K562 (cell line): ENCODE data around the gene ATP23. TPM values are rescaled to one million over a fixed set of nuclear protein-coding genes. Genes with fewer than 3 reads are reported as not detected.

Source experiments
- BMI1 ChIP-seq: fragments of 150-350 bp; IDR thresholded peaks from 2 replicates; pipeline ENCODE4 v1.6.1; 2014; ENCODE audit warnings: low read length
- BRCA1 ChIP-seq, 2 experiments: fragments of 450-650 bp in 1 of 2; sonication (generic) in 1 of 2; formaldehyde crosslinking in 1 of 2; IDR thresholded peaks; 2 replicates each; pipeline versions ENCODE4 v1.5.0 to v1.6.1; 2017 to 2020; ENCODE audit warnings: mild to moderate bottlenecking in 1 of 2, missing genetic modification reagents in 1 of 2
- C11orf30 ChIP-seq: fragments of 450-650 bp; IDR thresholded peaks from 2 replicates; pipeline ENCODE4 v1.6.1; 2016; ENCODE audit warnings: low read depth, mild to moderate bottlenecking
- CEBPG ChIP-seq, 3 experiments: fragments of 200-800 bp in 1 of 3; sonication (Bioruptor generic) in 1 of 3; sonication (generic) in 1 of 3; formaldehyde crosslinking in 1 of 3; IDR thresholded peaks in 2 of 3; conservative IDR thresholded peaks in 1 of 3; 2 replicates each; pipeline versions ENCODE4 v1.6.1 to v1.8.0; 2016 to 2022; ENCODE audit warnings: missing compliant biosample characterization in 2 of 3, missing genetic modification characterization in 2 of 3, mild to moderate bottlenecking in 1 of 3, missing genetic modification reagents in 1 of 3
- ELF4 ChIP-seq: fragments of 450-650 bp; formaldehyde crosslinking; IDR thresholded peaks from 2 replicates; pipeline ENCODE4 v1.4.0; 2022; ENCODE audit warnings: missing genetic modification characterization
- ETV1 ChIP-seq: fragments of 450-650 bp; conservative IDR thresholded peaks from 2 replicates; pipeline ENCODE4 v1.6.1; 2016; ENCODE audit warnings: missing genetic modification characterization, control low read depth, low read depth, missing compliant biosample characterization
- GATAD2A ChIP-seq: fragments of 450-650 bp; IDR thresholded peaks from 2 replicates; pipeline ENCODE4 v1.6.1; 2017
- GATAD2B ChIP-seq: fragments of 450-650 bp; IDR thresholded peaks from 2 replicates; pipeline ENCODE4 v1.6.1; 2017; ENCODE audit warnings: mild to moderate bottlenecking, borderline replicate concordance
- L3MBTL2 ChIP-seq: fragments of 450-650 bp; IDR thresholded peaks from 2 replicates; pipeline ENCODE4 v1.6.1; 2016; ENCODE audit warnings: mild to moderate bottlenecking, moderate library complexity
- MYBL2 ChIP-seq, 2 experiments: fragments of 450-650 bp in 1 of 2; sonication (generic) in 1 of 2; formaldehyde crosslinking in 1 of 2; IDR thresholded peaks; 2 replicates each; pipeline versions ENCODE4 v1.6.1 to v1.8.1; 2017 to 2022; ENCODE audit warnings: borderline replicate concordance in 1 of 2, inconsistent platforms in 1 of 2, low read depth in 1 of 2, mild to moderate bottlenecking in 1 of 2, missing genetic modification reagents in 1 of 2, moderate library complexity in 1 of 2
- TAL1 ChIP-seq: fragments of 450-650 bp; IDR thresholded peaks from 2 replicates; pipeline ENCODE4 v1.6.1; 2016; ENCODE audit warnings: mild to moderate bottlenecking
- ZNF12 ChIP-seq: sonication (generic); formaldehyde crosslinking; IDR thresholded peaks from 2 replicates; pipeline ENCODE4 v1.4.0; 2020; ENCODE audit warnings: mild to moderate bottlenecking, missing genetic modification reagents
- ZNF175 ChIP-seq: fragments of 200-800 bp; sonication (Bioruptor generic); IDR thresholded peaks from 2 replicates; pipeline ENCODE4 v1.6.1; 2016; ENCODE audit warnings: low read depth, mild to moderate bottlenecking, missing genetic modification characterization, missing compliant biosample characterization
- ZNF644 ChIP-seq: fragments of 200-800 bp; sonication (Bioruptor generic); IDR thresholded peaks from 2 replicates; pipeline ENCODE4 v1.6.1; 2016; ENCODE audit warnings: low read depth, missing genetic modification characterization, missing compliant biosample characterization
- polyA plus RNA-seq, 8 experiments: library from polyadenylated mRNA; depleted of rRNA in 4 of 8; stranded (reverse) in 5 of 8; unstranded in 3 of 8; fragments of >200 nt; fragmentation: Nextera tagmentation in 2 of 8; fragmentation: Illumina TruSeq in 1 of 8; extraction: Ambion mirVana in 2 of 8; extraction: Trizol in 1 of 8; gene quantifications; 2 replicates each; pipeline versions ENCODE4 v1.2.1 to v1.2.3, GENCODE V29; 2011 to 2014; ENCODE audit warnings: inconsistent platforms in 1 of 8, missing spikeins in 1 of 8
- total RNA-seq, 7 experiments: library from RNA; depleted of rRNA in 6 of 7; stranded (reverse); fragments of >200 nt in 6 of 7; fragmentation: Illumina TruSeq in 2 of 7; extraction: Trizol in 2 of 7; gene quantifications; 2 replicates each; pipeline versions ENCODE4 v1.2.1 to v1.2.3, GENCODE V29; 2011 to 2021; ENCODE audit warnings: low replicate concordance in 1 of 7
- TF ChIP-seq, protein P1 (sequence below): fragments of 450-650 bp; IDR thresholded peaks from 2 replicates; pipeline ENCODE4 v1.7.0; 2016; ENCODE audit warnings: borderline replicate concordance
- TF ChIP-seq, protein P2 (sequence below): fragments of 250-450 bp; sonication (Bioruptor Pico); IDR thresholded peaks from 2 replicates; pipeline ENCODE4 v1.4.0; 2020

ATP23 gene
- total and polyA plus RNA-seq, 9 of the 15 experiments (the other 6 are each of a cell fraction or from before 2014, with no cell fraction given) = 8.3 to 53.7 (median 28.5) TPM

DNA sequence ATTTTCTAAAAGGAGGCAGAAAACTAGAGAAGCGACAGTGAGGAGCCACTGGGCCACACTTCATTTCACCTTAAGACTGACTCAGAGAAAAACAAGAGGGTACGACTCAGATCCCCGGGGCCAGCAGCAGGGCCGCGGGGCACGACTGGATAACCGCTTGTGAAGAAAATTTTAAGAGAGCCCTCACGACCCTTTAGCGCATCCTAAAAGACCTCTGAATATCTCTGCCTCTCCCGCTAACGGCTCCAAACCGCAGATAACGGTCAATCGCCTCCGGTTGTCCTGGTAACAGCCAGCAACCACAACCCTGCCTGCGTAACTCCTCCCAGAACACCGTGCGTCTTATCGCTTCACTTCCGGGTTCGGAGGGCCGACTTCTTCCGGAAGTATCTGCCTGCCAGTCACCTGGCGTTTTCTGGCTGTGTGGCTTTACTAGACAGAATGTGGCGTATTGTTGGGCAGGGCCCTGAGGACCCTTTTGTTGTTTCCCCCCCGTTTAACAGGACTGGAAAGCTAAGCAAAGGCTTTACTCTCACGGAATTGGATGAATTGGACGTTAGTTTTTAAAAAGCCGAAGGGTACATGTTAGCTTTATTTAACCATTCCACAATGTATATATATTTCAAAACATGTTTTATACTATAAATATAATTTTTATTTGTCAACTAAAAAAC is 5.4 kb upstream of the ATP23 start (continued):
- TF ChIP-seq CEBPG (CRISPR knock-in tag; IDR thresholded peaks at IDR 0.05) = no peak; the same call in 1 of the 2 replicates
- no peak for TF ChIP-seq CEBPG (tag; conservative IDR thresholded peaks at IDR 0.05 in 1 of 2, IDR thresholded peaks at IDR 0.05 in 1 of 2)
- 0 out of 2 replicates have a peak, but pooled peaks have one; percentile 19 for TF ChIP-seq GATAD2A
- no peak for TF ChIP-seq TAL1
- peak; percentile 64 for TF ChIP-seq L3MBTL2
- TF ChIP-seq C11orf30 = 0 out of 2 replicates have a peak, but pooled peaks have one; percentile 33
- TF ChIP-seq, protein P1, sequence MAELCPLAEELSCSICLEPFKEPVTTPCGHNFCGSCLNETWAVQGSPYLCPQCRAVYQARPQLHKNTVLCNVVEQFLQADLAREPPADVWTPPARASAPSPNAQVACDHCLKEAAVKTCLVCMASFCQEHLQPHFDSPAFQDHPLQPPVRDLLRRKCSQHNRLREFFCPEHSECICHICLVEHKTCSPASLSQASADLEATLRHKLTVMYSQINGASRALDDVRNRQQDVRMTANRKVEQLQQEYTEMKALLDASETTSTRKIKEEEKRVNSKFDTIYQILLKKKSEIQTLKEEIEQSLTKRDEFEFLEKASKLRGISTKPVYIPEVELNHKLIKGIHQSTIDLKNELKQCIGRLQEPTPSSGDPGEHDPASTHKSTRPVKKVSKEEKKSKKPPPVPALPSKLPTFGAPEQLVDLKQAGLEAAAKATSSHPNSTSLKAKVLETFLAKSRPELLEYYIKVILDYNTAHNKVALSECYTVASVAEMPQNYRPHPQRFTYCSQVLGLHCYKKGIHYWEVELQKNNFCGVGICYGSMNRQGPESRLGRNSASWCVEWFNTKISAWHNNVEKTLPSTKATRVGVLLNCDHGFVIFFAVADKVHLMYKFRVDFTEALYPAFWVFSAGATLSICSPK = no peak
- peak; percentile 93 for TF ChIP-seq MYBL2 (IDR thresholded peaks at IDR 0.05; ENCODE audit: low read depth)
- TF ChIP-seq MYBL2 (CRISPR knock-in tag; IDR thresholded peaks at IDR 0.05; ENCODE audit: borderline replicate concordance) = no peak
- TF ChIP-seq GATAD2B = peak; percentile 66; the same call in 1 of the 2 replicates
- peak; percentile 82 for TF ChIP-seq BMI1
- TF ChIP-seq, protein P2, sequence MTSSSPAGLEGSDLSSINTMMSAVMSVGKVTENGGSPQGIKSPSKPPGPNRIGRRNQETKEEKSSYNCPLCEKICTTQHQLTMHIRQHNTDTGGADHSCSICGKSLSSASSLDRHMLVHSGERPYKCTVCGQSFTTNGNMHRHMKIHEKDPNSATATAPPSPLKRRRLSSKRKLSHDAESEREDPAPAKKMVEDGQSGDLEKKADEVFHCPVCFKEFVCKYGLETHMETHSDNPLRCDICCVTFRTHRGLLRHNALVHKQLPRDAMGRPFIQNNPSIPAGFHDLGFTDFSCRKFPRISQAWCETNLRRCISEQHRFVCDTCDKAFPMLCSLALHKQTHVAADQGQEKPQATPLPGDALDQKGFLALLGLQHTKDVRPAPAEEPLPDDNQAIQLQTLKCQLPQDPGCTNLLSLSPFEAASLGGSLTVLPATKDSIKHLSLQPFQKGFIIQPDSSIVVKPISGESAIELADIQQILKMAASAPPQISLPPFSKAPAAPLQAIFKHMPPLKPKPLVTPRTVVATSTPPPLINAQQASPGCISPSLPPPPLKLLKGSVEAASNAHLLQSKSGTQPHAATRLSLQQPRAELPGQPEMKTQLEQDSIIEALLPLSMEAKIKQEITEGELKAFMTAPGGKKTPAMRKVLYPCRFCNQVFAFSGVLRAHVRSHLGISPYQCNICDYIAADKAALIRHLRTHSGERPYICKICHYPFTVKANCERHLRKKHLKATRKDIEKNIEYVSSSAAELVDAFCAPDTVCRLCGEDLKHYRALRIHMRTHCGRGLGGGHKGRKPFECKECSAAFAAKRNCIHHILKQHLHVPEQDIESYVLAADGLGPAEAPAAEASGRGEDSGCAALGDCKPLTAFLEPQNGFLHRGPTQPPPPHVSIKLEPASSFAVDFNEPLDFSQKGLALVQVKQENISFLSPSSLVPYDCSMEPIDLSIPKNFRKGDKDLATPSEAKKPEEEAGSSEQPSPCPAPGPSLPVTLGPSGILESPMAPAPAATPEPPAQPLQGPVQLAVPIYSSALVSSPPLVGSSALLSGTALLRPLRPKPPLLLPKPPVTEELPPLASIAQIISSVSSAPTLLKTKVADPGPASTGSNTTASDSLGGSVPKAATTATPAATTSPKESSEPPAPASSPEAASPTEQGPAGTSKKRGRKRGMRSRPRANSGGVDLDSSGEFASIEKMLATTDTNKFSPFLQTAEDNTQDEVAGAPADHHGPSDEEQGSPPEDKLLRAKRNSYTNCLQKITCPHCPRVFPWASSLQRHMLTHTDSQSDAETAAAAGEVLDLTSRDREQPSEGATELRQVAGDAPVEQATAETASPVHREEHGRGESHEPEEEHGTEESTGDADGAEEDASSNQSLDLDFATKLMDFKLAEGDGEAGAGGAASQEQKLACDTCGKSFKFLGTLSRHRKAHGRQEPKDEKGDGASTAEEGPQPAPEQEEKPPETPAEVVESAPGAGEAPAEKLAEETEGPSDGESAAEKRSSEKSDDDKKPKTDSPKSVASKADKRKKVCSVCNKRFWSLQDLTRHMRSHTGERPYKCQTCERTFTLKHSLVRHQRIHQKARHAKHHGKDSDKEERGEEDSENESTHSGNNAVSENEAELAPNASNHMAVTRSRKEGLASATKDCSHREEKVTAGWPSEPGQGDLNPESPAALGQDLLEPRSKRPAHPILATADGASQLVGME (CRISPR knock-in tag) = 0 out of 2 replicates have a peak, but pooled peaks have one; percentile 46
- TF ChIP-seq ETV1 (tag) = peak; percentile 96
- TF ChIP-seq ZNF175 = 0 out of 2 replicates have a peak, but pooled peaks have one; percentile 56
- TF ChIP-seq ELF4 = peak; percentile 92
- 0 out of 2 replicates have a peak, but pooled peaks have one; percentile 32 for TF ChIP-seq ZNF12 (CRISPR knock-in tag)
- no peak for TF ChIP-seq BRCA1 (IDR thresholded peaks at IDR 0.05)
- TF ChIP-seq BRCA1 (CRISPR knock-in tag; IDR thresholded peaks at IDR 0.05) = no peak
- peak; percentile 37; the same call in 1 of the 2 replicates for TF ChIP-seq ZNF644
